ENCODE results near the gene SUGCT.

- TF ChIP-seq POLR2A (conservative IDR thresholded peaks at IDR 0.05) (no peak), CTCF (IDR thresholded peaks at IDR 0.05 in 2 of 3, conservative IDR thresholded peaks at IDR 0.05 in 1 of 3; ENCODE audit: insufficient read depth in 2 of 3, low read depth in 1 of 3, low read length in 3 of 3) (no peak), COPS2 (conservative IDR thresholded peaks at IDR 0.05) (no peak), SMAD4 (CRISPR knock-in tag; conservative IDR thresholded peaks at IDR 0.05) (no peak), SAP30 (IDR thresholded peaks at IDR 0.05; ENCODE audit: borderline replicate concordance, insufficient read depth, low read depth, low read length, poor library complexity, severe bottlenecking) (no peak), MAX (CRISPR knock-in tag; IDR thresholded peaks at IDR 0.05) (no peak), TAF1 (IDR thresholded peaks at IDR 0.05; ENCODE audit: control insufficient read depth, extremely low read depth, insufficient read depth, low read length, severe bottlenecking) (no peak), HDAC2 (IDR thresholded peaks at IDR 0.05) (no peak), POU5F1 (IDR thresholded peaks at IDR 0.05; ENCODE audit: borderline replicate concordance, low read depth, low read length, partially characterized antibody) (no peak)
Measured at GRCh38 chr7:40889539-40889938, 754.7 kb downstream of the SUGCT start.

Data from K562 (cell line).